GM12873 (cell line): Measurements from ENCODE around the gene PCNP.

Experiments used
- TF ChIP-seq, protein P1 (sequence below): IDR thresholded peaks from 2 replicates; pipeline ENCODE4 v1.5.1; 2012; ENCODE audit warnings: low read depth, mild to moderate bottlenecking, moderate library complexity, low read length, control low read depth; ENCODE audit not compliant: insufficient read depth; ENCODE audit errors: missing control alignments

PCNP gene

DNA sequence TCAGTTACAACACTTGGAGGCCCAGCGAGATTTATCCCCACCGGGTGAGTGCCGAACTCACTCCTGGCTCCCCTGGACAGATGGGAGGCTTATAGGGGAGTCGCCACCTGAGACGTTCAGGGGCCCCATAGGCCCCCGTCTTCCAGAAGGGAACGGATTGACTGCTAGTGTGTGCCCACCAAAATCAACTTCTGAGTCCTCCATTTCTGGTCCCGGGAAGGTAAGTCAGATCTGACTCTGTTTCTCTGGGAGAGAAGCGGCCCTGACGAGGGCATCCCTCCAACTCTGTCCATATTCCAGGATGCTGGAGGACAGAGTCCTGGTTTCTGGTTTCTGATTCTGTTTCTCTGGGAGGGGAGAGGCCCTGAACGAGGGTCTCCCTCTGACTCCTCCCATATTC is 58.6 kb downstream of the PCNP start:
- TF ChIP-seq, protein P1, sequence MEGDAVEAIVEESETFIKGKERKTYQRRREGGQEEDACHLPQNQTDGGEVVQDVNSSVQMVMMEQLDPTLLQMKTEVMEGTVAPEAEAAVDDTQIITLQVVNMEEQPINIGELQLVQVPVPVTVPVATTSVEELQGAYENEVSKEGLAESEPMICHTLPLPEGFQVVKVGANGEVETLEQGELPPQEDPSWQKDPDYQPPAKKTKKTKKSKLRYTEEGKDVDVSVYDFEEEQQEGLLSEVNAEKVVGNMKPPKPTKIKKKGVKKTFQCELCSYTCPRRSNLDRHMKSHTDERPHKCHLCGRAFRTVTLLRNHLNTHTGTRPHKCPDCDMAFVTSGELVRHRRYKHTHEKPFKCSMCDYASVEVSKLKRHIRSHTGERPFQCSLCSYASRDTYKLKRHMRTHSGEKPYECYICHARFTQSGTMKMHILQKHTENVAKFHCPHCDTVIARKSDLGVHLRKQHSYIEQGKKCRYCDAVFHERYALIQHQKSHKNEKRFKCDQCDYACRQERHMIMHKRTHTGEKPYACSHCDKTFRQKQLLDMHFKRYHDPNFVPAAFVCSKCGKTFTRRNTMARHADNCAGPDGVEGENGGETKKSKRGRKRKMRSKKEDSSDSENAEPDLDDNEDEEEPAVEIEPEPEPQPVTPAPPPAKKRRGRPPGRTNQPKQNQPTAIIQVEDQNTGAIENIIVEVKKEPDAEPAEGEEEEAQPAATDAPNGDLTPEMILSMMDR = no peak

- TF ChIP-seq, protein P1 = no peak
Measured at GRCh38 chr3:101633186-101633585, 59.2 kb downstream of the PCNP start.

GRCh38 chr3:101634591-101635196 is 60.7 kb downstream of the PCNP start:
- TF ChIP-seq, protein P1 = no peak

DNA sequence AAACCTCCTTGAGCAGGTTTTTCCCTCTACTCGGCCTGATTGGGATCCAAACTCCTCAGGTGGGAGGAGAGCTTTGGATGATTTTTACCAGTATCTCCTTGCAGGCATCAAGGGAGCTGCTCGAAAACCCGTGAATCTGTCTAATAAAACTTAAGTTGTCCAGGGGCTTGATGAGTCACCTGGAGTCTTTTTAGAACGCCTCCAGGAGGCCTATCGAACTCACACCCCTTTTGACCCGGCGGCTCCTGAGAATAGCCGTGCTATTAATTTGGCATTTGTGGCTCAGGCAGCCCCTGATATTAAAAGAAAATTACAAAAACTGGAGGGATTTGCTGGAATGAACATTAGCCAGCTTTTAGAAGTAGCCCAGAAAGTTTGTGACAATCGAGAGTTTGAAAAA is 61.4 kb downstream of the PCNP start:
- TF ChIP-seq, protein P1 = no peak

DNA sequence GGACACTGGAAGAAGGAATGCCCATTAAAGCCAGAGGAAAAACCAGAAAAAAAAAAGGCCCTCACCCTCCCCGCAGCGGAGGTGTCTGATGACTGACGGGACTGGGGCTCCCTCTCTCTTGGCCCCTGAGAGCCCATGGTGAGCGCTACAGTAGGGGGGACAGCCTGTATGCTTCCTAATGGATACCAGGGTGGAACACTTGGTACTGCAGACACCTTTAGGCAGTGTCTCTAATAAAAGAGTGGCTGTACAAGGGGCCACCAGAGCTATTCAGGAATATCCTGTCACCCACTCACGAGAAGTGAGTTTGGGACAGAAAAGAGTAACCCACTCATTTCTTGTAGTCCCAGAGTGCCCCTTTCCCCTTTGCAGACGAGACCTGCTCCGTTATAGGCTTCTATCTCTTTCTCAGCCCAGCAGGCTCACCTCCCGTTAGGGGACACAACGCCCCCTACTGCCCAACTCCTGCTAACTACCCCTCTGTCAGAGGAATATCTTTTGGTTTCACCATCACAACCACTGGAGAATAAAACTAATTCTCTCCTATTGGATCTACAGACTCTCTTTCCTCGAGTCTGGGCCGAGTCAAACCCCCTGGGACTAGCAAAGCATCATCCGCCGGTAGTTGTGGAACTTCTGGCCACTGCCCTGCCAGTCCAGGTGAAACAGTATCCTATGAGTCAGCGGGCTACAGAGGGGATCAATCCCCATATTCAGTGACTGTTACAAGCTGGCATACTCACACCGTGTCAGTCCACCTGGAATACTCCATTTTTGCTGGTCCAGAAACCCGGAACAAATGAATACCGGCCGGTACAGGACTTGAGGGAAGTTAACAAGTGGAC is 62.2 kb downstream of the PCNP start:
- TF ChIP-seq, protein P1 = peak; percentile 78

DNA sequence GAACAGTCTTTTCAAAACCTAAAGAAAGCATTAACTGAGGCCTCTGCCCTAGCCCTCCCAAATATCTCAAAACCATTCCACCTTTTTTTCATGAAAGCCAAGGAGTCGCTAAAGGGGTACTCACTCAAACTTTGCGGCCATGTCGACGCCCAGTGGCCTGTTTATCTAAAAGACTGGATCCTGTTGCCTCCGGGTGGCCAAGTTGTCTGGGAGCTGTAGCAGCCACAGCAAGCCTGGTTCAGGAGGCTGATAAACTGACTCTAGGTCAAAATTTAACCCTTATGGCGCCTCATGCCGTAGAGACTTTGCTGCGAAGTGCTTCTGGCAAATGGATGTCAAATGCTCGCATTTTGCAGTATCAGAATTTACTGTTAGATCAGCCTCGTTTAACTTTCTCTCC is 63.5 kb downstream of the PCNP start:
- TF ChIP-seq, protein P1 = no peak

- TF ChIP-seq, protein P1 = peak; percentile 12
Measured at GRCh38 chr3:101638261-101638745, 64.3 kb downstream of the PCNP start.
